IPS-18a (cell line): ENCODE data around the gene C15orf39.

ENCODE experiments used
- H3K27ac ChIP-seq: one replicate; pipeline ENCODE4 v1.5.1; 2013; ENCODE audit warnings: low read length
- H3K27me3 ChIP-seq: one replicate; pipeline ENCODE4 v1.6.1; 2013; ENCODE audit warnings: mild to moderate bottlenecking, low read length; ENCODE audit not compliant: control insufficient read depth, insufficient read depth
- H3K36me3 ChIP-seq: one replicate; pipeline ENCODE4 v1.6.1; 2013; ENCODE audit warnings: low read depth, low read length; ENCODE audit not compliant: control insufficient read depth
- H3K4me1 ChIP-seq: one replicate; pipeline ENCODE4 v1.6.1; 2013; ENCODE audit warnings: low read depth, low read length; ENCODE audit not compliant: control insufficient read depth
- H3K4me3 ChIP-seq: one replicate; pipeline ENCODE4 v1.5.1; 2013; ENCODE audit warnings: low read length
- H3K9ac ChIP-seq: one replicate; pipeline ENCODE4 v1.6.1; 2013; ENCODE audit warnings: mild to moderate bottlenecking, low read length, moderate library complexity
- H3K9me3 ChIP-seq: one replicate; pipeline ENCODE4 v1.6.1; 2013; ENCODE audit warnings: low read depth, low read length; ENCODE audit not compliant: control insufficient read depth

C15orf39 gene

GRCh38 chr15:75208501-75209288, 7.0 kb downstream of the C15orf39 start:
- peaks cover 2% of the 10 kb centered on the region for H3K27me3 ChIP-seq
- no peak overlapping the region for H3K27ac ChIP-seq
- no peak overlapping the region for H3K4me3 ChIP-seq
- H3K9me3 ChIP-seq, result no peaks in the 10 kb centered on the region
- H3K9ac ChIP-seq, result no peak overlapping the region
- H3K36me3 ChIP-seq, result peaks cover 58% of the 10 kb centered on the region
- no peaks in the 10 kb centered on the region for H3K4me1 ChIP-seq

- Histone ChIP-seq H3K9ac (no peak overlapping the region), H3K9me3 (no peaks in the 10 kb centered on the region), H3K4me1 (no peaks in the 10 kb centered on the region), H3K36me3 (peaks cover 58% of the 10 kb centered on the region), H3K27ac (no peak overlapping the region), H3K4me3 (no peak overlapping the region), H3K27me3 (no peaks in the 10 kb centered on the region)
Observed at GRCh38 chr15:75209289-75209676, 7.6 kb downstream of the C15orf39 start.

DNA sequence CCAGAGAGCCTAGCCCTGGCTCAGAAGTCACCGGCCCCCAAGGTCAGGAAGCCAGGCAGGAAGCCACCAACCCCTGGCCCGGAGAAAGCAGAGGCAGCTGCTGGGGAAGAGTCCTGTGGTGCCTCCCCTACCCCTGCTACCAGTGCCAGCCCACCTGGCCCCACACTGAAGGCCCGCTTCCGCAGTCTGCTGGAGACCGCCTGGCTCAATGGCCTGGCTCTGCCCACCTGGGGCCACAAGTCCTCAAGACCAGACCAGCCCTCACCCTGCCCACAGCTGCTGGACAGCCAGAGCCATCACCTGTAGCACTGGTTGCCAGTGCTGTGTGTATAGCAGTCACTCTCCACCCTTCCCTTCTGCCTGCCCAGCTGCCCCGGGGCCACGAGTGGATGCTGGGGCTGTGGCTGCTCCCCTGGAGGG, 9.1 kb downstream of the C15orf39 start:
- Histone ChIP-seq H3K4me1 (no peaks in the 10 kb centered on the region), H3K36me3 (peaks cover 57% of the 10 kb centered on the region), H3K9ac (no peak overlapping the region), H3K4me3 (no peak overlapping the region), H3K9me3 (no peaks in the 10 kb centered on the region), H3K27me3 (no peaks in the 10 kb centered on the region), H3K27ac (no peak overlapping the region)

- no peak overlapping the region for H3K4me3 ChIP-seq
- no peaks in the 10 kb centered on the region for H3K9me3 ChIP-seq
- H3K27me3 ChIP-seq, result no peaks in the 10 kb centered on the region
- H3K4me1 ChIP-seq, result no peaks in the 10 kb centered on the region
- H3K27ac ChIP-seq, result no peak overlapping the region
- no peak overlapping the region for H3K9ac ChIP-seq
- H3K36me3 ChIP-seq, result peaks cover 50% of the 10 kb centered on the region
Observed at GRCh38 chr15:75211436-75212199, 9.9 kb downstream of the C15orf39 start.

DNA sequence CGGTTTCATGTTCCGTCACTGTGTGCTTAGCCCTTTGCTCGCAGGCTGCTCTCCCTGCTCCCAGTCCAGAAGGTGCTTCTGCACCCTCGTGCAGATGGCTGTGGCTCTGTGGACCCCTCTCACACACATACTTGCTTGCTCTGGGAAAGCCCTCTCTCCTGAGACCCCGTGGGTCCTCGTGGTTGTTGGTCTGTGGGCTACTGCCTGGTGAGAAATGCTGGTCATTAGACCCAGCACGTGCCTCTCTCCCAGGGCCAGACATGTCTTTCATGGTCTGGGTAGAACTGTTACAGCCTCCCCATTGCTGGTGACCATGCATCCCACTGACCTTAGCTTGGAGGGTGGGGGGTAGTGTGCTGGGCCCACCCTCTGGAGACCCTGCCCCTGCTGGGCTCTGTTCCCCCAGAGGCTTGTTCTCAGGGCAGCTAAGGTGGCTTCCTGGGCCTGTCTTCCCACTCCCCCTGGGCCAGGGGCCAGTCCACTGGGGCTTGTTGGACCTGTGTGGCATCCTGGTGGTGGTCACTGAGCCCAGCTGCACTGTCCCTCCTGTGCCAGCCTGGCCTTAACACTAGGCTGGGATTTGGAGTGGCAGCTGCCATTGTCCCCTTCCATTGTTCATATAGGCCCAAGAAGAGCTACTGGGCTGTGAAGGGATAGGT, 10.6 kb downstream of the C15orf39 start:
- Histone ChIP-seq H3K4me1 (no peaks in the 10 kb centered on the region), H3K27ac (no peak overlapping the region), H3K27me3 (no peaks in the 10 kb centered on the region), H3K36me3 (peaks cover 47% of the 10 kb centered on the region), H3K4me3 (no peak overlapping the region), H3K9me3 (no peaks in the 10 kb centered on the region), H3K9ac (no peak overlapping the region)

DNA sequence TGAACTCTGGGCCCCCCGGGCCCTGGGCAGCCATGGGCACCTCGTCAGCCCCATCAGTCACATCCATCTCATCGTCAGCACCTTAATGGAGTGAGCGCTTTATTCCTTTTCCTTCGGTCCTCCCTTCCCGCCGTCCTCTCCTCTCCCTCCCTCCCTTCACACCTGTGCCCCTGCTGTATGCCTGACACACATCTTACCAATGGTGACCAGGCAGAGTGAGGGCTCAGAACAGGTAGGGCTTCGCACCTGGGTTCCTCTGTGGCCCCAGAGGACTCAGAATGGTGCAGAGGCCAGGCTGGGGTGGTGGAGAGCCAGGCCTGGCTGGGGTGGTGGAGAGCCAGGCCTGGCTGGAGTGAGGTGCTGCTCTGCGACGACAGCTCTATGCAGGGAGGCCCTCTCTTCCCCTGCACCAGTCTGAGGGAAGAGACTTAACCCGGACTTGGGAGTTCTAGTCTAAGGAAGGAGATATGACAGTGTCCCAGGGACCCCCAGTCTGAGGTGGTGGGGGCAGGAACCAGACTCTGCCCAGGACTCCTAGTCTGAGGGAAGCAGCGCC, 11.6 kb downstream of the C15orf39 start:
- H3K4me3 ChIP-seq, result no peak overlapping the region
- no peaks in the 10 kb centered on the region for H3K9me3 ChIP-seq
- H3K27me3 ChIP-seq, result no peaks in the 10 kb centered on the region
- no peaks in the 10 kb centered on the region for H3K4me1 ChIP-seq
- H3K36me3 ChIP-seq, result peaks cover 37% of the 10 kb centered on the region
- no peak overlapping the region for H3K27ac ChIP-seq
- H3K9ac ChIP-seq, result no peak overlapping the region

- no peak overlapping the region for H3K9ac ChIP-seq
- no peak overlapping the region for H3K27ac ChIP-seq
- H3K9me3 ChIP-seq, result no peaks in the 10 kb centered on the region
- H3K4me1 ChIP-seq, result no peaks in the 10 kb centered on the region
- no peaks in the 10 kb centered on the region for H3K27me3 ChIP-seq
- peaks cover 32% of the 10 kb centered on the region for H3K36me3 ChIP-seq
- H3K4me3 ChIP-seq, result no peak overlapping the region
Observed at GRCh38 chr15:75213768-75214221, 12.1 kb downstream of the C15orf39 start.

DNA sequence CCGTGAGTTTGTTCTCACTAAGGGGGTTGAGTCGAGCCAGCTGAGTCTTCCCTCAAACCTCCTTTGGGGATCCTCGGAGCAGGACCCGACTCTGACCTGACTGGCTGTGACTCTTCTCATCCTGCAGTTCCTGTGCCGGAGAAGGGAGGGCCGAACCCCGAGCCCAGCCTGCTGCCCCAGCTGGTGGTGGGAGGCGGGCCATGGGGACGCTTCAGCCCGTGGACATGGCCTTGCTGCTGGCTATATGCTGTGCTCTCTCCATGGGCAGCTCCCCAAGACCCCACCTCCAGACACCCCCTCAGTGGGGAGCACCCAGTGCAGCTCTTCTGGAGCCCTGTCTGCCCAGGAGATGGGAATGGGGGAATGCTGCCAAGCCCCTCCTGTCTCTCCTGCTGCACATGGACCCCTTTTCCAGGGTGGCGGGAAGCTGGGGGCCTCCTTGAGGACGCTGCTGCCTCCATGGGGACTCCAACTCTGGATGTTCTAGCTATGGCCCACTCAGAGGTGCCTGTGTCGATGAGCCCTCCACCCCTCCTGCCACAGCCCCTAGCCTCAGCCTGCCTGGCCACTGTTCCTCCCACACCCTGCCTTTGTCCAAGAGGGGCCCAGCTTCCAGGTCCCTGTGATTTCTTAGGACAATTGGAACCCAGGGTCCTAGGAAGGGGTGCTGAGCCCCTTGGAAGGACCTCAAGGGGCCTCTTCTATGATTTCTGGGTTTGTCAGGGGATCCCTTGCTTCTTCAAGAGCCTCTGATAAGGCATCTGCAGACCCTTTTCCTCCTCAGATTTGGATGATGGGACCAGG, 12.8 kb downstream of the C15orf39 start:
- H3K4me1 ChIP-seq, result no peaks in the 10 kb centered on the region
- H3K27me3 ChIP-seq, result no peaks in the 10 kb centered on the region
- H3K9ac ChIP-seq, result no peak overlapping the region
- no peak overlapping the region for H3K4me3 ChIP-seq
- no peaks in the 10 kb centered on the region for H3K9me3 ChIP-seq
- H3K36me3 ChIP-seq, result peaks cover 25% of the 10 kb centered on the region
- H3K27ac ChIP-seq, result no peak overlapping the region

DNA sequence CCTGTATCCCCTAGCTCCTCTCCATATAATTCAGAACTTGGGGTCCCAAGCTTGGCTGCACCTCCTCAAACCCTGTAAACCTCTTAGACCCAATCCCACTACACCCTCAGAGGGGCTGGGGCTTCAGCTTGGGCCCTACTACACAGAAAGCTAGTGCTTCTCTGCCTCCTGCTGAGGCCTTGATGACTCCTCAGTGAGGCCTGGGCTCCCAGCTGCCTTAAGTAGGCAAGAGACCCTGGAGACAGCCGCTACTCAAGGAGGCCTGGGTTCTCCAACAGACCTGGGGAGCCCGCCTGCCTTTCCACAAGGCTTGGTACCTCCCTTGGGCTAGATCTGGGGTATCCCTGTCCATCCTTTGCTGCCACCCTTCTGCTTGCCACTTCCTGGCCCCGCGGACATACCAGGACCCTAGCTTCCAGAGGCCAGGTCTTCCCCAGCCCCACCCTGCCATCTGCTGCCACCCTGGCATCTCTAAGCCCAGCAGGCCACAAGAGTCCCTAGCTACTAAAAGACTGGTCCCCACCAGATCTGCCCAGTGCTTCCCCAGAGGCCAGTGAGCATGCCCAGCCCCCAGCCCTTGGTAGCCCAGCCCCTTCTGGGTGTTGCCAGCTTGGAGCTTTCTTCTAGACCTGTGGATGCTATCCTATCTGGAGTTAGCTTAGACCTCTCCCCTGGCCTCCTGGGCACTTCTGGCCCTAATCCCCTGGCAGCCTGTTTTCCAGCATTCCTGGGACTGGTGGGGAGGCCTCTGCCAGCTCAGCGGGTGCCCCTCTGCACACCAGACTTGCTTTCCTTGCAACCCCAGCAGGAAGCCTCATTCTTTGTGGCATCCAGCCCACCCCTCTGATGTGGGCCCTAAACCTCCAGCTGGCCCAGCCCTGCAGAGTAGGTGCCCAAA, 13.7 kb downstream of the C15orf39 start:
- H3K27me3 ChIP-seq, result no peaks in the 10 kb centered on the region
- no peak overlapping the region for H3K9ac ChIP-seq
- H3K4me1 ChIP-seq, result no peaks in the 10 kb centered on the region
- no peak overlapping the region for H3K27ac ChIP-seq
- H3K36me3 ChIP-seq, result peaks cover 19% of the 10 kb centered on the region
- no peaks in the 10 kb centered on the region for H3K9me3 ChIP-seq
- no peak overlapping the region for H3K4me3 ChIP-seq

- H3K27me3 ChIP-seq, result no peaks in the 10 kb centered on the region
- peaks cover 2% of the 10 kb centered on the region for H3K36me3 ChIP-seq
- H3K4me1 ChIP-seq, result no peaks in the 10 kb centered on the region
Observed at GRCh38 chr15:75217012-75217411, 15.3 kb downstream of the C15orf39 start.

More at GRCh38 chr15:75217012-75217411, 15.3 kb downstream of the C15orf39 start:
- H3K9ac ChIP-seq, result no peak overlapping the region
- no peak overlapping the region for H3K4me3 ChIP-seq
- H3K27ac ChIP-seq, result no peak overlapping the region
- H3K9me3 ChIP-seq, result no peaks in the 10 kb centered on the region
